ENCODE data around the gene IQSEC1. TPM values are rescaled to one million over a fixed set of nuclear protein-coding genes. Genes with fewer than 3 reads are reported as not detected.

Gene IQSEC1
- total RNA-seq, 1 experiment from 2014 or later = 13.3 TPM

DNA sequence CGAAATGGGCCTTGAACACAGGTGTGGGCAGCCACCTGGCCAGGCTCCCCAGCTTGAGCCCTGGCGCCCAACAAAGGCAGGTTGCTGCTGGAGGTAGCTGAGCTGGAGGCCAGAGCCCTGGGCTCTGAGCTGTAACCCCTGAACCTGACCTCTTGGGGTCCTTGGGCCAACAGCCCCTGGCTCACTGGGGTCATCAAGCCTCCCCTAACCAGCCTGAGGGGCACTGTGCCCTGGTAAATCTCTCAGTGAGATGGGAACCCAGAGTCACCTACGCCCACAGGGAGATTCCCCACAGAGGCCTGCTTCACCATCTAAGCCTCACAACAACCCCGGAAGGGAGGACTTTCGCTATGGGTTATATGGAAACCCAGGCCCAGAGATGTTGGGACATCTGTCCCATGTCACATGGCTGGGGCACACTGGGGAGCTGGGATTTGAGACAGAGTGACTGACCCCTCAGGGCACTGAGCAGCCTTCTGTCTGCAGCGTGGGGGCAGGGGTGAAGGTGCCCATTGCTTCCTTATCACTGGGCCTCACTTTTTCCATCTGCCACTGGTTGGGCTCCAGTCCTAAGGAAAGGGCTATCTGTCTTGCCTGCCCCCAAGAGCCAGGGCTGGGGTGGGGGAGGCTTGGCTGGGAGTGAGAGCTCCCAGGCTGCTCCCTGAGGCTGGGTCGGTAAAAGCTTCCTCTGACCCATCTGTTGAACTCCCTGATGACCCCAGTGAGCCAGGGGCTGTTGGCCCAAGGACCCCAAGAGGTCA, 59.1 kb downstream of the IQSEC1 start:
- no peak for DNase-seq
- Mint-ChIP-seq H3K4me1 (ENCODE audit: low read depth, unreplicated experiment) (peaks cover 34% of the 10 kb centered on the region), H3K9me3 (ENCODE audit: low read depth, unreplicated experiment) (peaks cover 3% of the 10 kb centered on the region), H3K36me3 (ENCODE audit: insufficient read depth, unreplicated experiment) (peaks cover 12% of the 10 kb centered on the region), H3K4me3 (ENCODE audit: low read depth, unreplicated experiment) (no peak overlapping the region), H3K27me3 (ENCODE audit: unreplicated experiment) (peaks cover 18% of the 10 kb centered on the region), H3K27ac (ENCODE audit: unreplicated experiment) (no peak overlapping the region)
- BruUV-seq (replicated peaks) = no TSS peak
- CTCF ChIA-PET = no interaction called here
- TF ChIP-seq, protein P1, sequence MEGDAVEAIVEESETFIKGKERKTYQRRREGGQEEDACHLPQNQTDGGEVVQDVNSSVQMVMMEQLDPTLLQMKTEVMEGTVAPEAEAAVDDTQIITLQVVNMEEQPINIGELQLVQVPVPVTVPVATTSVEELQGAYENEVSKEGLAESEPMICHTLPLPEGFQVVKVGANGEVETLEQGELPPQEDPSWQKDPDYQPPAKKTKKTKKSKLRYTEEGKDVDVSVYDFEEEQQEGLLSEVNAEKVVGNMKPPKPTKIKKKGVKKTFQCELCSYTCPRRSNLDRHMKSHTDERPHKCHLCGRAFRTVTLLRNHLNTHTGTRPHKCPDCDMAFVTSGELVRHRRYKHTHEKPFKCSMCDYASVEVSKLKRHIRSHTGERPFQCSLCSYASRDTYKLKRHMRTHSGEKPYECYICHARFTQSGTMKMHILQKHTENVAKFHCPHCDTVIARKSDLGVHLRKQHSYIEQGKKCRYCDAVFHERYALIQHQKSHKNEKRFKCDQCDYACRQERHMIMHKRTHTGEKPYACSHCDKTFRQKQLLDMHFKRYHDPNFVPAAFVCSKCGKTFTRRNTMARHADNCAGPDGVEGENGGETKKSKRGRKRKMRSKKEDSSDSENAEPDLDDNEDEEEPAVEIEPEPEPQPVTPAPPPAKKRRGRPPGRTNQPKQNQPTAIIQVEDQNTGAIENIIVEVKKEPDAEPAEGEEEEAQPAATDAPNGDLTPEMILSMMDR (IDR thresholded peaks at IDR 0.05; ENCODE audit: unreplicated experiment) = no peak
- intact Hi-C loops (cut with micrococcal nuclease; ENCODE audit: unreplicated experiment) = no loop called here

GRCh38 chr3:13013566-13013965, 59.7 kb downstream of the IQSEC1 start:
- CTCF ChIA-PET = no interaction called here
- peaks cover 37% of the 10 kb centered on the region for H3K4me1 Mint-ChIP-seq (ENCODE audit: low read depth, unreplicated experiment)
- no TSS peak for BruUV-seq (replicated peaks)
- H3K4me3 Mint-ChIP-seq (ENCODE audit: low read depth, unreplicated experiment) = no peak overlapping the region
- peaks cover 18% of the 10 kb centered on the region for H3K27me3 Mint-ChIP-seq (ENCODE audit: unreplicated experiment)
- DNase-seq = no peak
- TF ChIP-seq, protein P1 (IDR thresholded peaks at IDR 0.05; ENCODE audit: unreplicated experiment) = no peak
- intact Hi-C loops (cut with micrococcal nuclease; ENCODE audit: unreplicated experiment) = no loop called here
- no peak overlapping the region for H3K27ac Mint-ChIP-seq (ENCODE audit: unreplicated experiment)
- peaks cover 3% of the 10 kb centered on the region for H3K9me3 Mint-ChIP-seq (ENCODE audit: low read depth, unreplicated experiment)
- peaks cover 12% of the 10 kb centered on the region for H3K36me3 Mint-ChIP-seq (ENCODE audit: insufficient read depth, unreplicated experiment)

GRCh38 chr3:13013151-13013561, 60.1 kb downstream of the IQSEC1 start:
- Mint-ChIP-seq H3K27me3 (ENCODE audit: unreplicated experiment) (peaks cover 21% of the 10 kb centered on the region), H3K4me1 (ENCODE audit: low read depth, unreplicated experiment) (peaks cover 41% of the 10 kb centered on the region), H3K4me3 (ENCODE audit: low read depth, unreplicated experiment) (no peak overlapping the region), H3K27ac (ENCODE audit: unreplicated experiment) (no peak overlapping the region), H3K9me3 (ENCODE audit: low read depth, unreplicated experiment) (peaks cover 3% of the 10 kb centered on the region), H3K36me3 (ENCODE audit: insufficient read depth, unreplicated experiment) (peaks cover 12% of the 10 kb centered on the region)
- CTCF ChIA-PET = no interaction called here
- TF ChIP-seq, protein P1 (IDR thresholded peaks at IDR 0.05; ENCODE audit: unreplicated experiment) = no peak
- intact Hi-C loops (cut with micrococcal nuclease; ENCODE audit: unreplicated experiment) = no loop called here
- no TSS peak for BruUV-seq (replicated peaks)
- no peak for DNase-seq

- Mint-ChIP-seq H3K27ac (ENCODE audit: unreplicated experiment) (no peak overlapping the region), H3K9me3 (ENCODE audit: low read depth, unreplicated experiment) (peaks cover 3% of the 10 kb centered on the region), H3K27me3 (ENCODE audit: unreplicated experiment) (peaks cover 17% of the 10 kb centered on the region), H3K4me3 (ENCODE audit: low read depth, unreplicated experiment) (no peak overlapping the region), H3K4me1 (ENCODE audit: low read depth, unreplicated experiment) (peaks cover 43% of the 10 kb centered on the region), H3K36me3 (ENCODE audit: insufficient read depth, unreplicated experiment) (peaks cover 8% of the 10 kb centered on the region)
- intact Hi-C loops (cut with micrococcal nuclease; ENCODE audit: unreplicated experiment) = no loop called here
- DNase-seq = no peak
- CTCF ChIA-PET = interaction anchor here (0.6 to 1.1 kb wide), 2 partner anchors 10 to 532 kb away, joined by 4 to 5 read pairs; no protein-coding TSS in a partner anchor
- TF ChIP-seq, protein P1 (IDR thresholded peaks at IDR 0.05; ENCODE audit: unreplicated experiment) = no peak
- BruUV-seq (replicated peaks) = no TSS peak
Measured at GRCh38 chr3:13012221-13012691, 61.0 kb downstream of the IQSEC1 start.
